DOHH2 (cell line): Measurements from ENCODE around the gene GALNT15.

Experiments used
- H3F3A ChIP-seq: fragments of 200-600 bp; sonication (generic), shearing (Covaris generic); 2 replicates; pipeline ENCODE4 v1.6.0; 2016; ENCODE audit warnings: antibody characterized with exemption, mild to moderate bottlenecking; ENCODE audit not compliant: control insufficient read depth, insufficient read depth
- H3K27ac ChIP-seq: fragments of 200-600 bp; sonication (generic); 2 replicates; pipeline ENCODE4 v1.5.1; 2014; ENCODE audit warnings: low read depth, mild to moderate bottlenecking, low read length, moderate library complexity
- H3K27me3 ChIP-seq: fragments of 200-600 bp; sonication (generic); 2 replicates; pipeline ENCODE4 v1.6.1; 2014; ENCODE audit warnings: mild to moderate bottlenecking, low read length, mixed read lengths; ENCODE audit not compliant: control insufficient read depth
- H3K36me3 ChIP-seq: fragments of 200-600 bp; sonication (generic); 2 replicates; pipeline ENCODE4 v1.6.1; 2014; ENCODE audit warnings: mild to moderate bottlenecking, low read length, moderate library complexity, mixed read lengths; ENCODE audit not compliant: control insufficient read depth
- H3K4me1 ChIP-seq: fragments of 200-600 bp; sonication (generic); 2 replicates; pipeline ENCODE4 v1.6.1; 2014; ENCODE audit warnings: mild to moderate bottlenecking, low read length, mixed read lengths; ENCODE audit not compliant: control insufficient read depth
- H3K4me2 ChIP-seq: fragments of 200-600 bp; sonication (generic); 2 replicates; pipeline ENCODE4 v1.6.0; 2014; ENCODE audit warnings: mild to moderate bottlenecking, low read length, moderate library complexity
- H3K4me3 ChIP-seq: fragments of 200-600 bp; sonication (generic); 2 replicates; pipeline ENCODE4 v1.5.1; 2014; ENCODE audit warnings: mild to moderate bottlenecking, low read length, mixed read lengths
- H3K79me2 ChIP-seq: fragments of 200-600 bp; sonication (generic); 2 replicates; pipeline ENCODE4 v1.6.1; 2014; ENCODE audit warnings: mild to moderate bottlenecking, low read length, mixed read lengths; ENCODE audit not compliant: control insufficient read depth
- H3K9me2 ChIP-seq: fragments of 200-600 bp; sonication (generic); replicated peaks from 2 replicates; pipeline ENCODE4 v1.6.1; 2014; ENCODE audit warnings: mild to moderate bottlenecking, low read length, mixed read lengths; ENCODE audit not compliant: control insufficient read depth
- H3K9me3 ChIP-seq: fragments of 200-600 bp; sonication (generic); 2 replicates; pipeline ENCODE4 v1.6.1; 2014; ENCODE audit warnings: antibody characterized with exemption, low read length, mixed read lengths; ENCODE audit not compliant: control insufficient read depth, insufficient read depth
- H4K20me1 ChIP-seq: fragments of 200-600 bp; sonication (generic); 2 replicates; pipeline ENCODE4 v1.6.0; 2014; ENCODE audit warnings: low read depth, mild to moderate bottlenecking, antibody characterized with exemption, low read length, moderate library complexity; ENCODE audit not compliant: control insufficient read depth, insufficient read depth
- EZH2phosphoT487 ChIP-seq: fragments of 200-600 bp; sonication (generic); IDR thresholded peaks from 2 replicates; pipeline ENCODE4 v1.6.1; 2017; ENCODE audit warnings: borderline replicate concordance, mild to moderate bottlenecking, antibody characterized with exemption, low read length, moderate library complexity, mixed read lengths
- TF ChIP-seq, protein P1 (sequence below): fragments of 200-600 bp; sonication (generic); IDR thresholded peaks from one replicate; pipeline ENCODE4 v1.5.1; 2014; ENCODE audit warnings: antibody characterized with exemption, mild to moderate bottlenecking, low read depth, low read length; ENCODE audit not compliant: poor library complexity, severe bottlenecking

The GALNT15 gene

DNA sequence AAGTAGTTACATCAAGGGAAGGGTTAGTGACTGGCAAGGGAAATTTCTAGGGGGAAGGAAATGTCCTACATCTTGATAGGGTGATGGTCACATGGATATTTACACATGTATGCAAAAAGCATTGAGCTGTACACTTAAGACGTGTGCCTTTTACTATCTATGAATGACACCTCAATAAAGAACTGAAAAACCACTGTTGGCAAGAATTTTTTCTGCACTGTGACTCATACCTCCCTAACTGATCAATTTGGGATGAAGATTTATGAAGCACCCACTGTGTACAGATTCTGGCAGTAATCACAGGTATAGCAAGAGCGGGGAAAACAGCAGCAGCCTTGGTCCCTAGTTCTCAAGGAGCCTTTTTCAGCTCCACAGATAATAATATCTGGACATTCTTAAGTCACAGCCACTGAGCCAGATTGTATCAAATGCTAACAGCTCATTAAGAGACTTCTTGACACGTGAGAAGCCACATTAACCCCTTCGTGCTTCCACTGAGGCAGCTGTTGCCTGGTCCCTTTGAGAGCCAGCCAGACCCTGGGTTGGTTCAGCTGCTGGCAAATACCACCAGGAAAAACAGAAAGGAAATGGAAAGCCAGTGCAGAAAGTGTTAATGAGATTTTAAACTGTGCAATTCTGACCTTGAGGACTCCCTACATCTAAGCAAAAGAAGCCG, 32.0 kb upstream of the GALNT15 start:
- Histone ChIP-seq H3K27ac (no peak overlapping the region), H3K9me2 (no peaks in the 10 kb centered on the region), H4K20me1 (no peaks in the 10 kb centered on the region), H3F3A (no peaks in the 10 kb centered on the region), H3K4me3 (no peak overlapping the region), H3K27me3 (no peaks in the 10 kb centered on the region), H3K4me1 (no peaks in the 10 kb centered on the region), H3K4me2 (no peak overlapping the region), H3K79me2 (no peaks in the 10 kb centered on the region), H3K9me3 (no peaks in the 10 kb centered on the region), H3K36me3 (no peaks in the 10 kb centered on the region)
- TF ChIP-seq, protein P1, sequence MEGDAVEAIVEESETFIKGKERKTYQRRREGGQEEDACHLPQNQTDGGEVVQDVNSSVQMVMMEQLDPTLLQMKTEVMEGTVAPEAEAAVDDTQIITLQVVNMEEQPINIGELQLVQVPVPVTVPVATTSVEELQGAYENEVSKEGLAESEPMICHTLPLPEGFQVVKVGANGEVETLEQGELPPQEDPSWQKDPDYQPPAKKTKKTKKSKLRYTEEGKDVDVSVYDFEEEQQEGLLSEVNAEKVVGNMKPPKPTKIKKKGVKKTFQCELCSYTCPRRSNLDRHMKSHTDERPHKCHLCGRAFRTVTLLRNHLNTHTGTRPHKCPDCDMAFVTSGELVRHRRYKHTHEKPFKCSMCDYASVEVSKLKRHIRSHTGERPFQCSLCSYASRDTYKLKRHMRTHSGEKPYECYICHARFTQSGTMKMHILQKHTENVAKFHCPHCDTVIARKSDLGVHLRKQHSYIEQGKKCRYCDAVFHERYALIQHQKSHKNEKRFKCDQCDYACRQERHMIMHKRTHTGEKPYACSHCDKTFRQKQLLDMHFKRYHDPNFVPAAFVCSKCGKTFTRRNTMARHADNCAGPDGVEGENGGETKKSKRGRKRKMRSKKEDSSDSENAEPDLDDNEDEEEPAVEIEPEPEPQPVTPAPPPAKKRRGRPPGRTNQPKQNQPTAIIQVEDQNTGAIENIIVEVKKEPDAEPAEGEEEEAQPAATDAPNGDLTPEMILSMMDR, result no peak
- TF ChIP-seq EZH2phosphoT487, result no peak

DNA sequence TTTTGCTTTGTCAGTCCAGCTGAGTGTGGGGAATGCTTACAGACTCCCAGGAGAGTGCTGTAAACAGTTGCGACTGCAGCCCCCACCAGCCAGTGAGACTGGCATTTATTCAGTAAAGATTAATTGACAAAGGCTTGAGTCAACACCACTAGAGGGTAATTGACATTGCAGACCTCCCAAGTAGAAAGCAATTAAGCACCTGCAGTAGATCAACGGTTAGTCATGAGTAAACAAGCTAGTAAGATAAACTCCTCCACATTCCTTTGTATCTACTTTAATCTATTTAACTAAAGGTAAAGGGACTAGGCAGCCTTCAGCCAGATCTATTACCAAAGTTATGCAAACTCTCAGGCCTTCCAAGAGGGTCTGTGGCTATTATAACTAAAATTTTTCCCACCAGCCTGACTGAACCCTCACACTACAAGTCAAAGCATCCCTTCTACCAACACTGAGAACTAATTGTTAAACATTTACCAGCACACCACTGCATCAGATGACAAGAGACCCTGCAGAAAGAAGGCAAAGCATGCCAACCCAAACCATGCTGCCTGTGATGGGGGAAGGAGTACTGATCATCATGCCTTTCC, 30.5 kb upstream of the GALNT15 start:
- H3K4me2 ChIP-seq, result no peak overlapping the region
- H3K27ac ChIP-seq, result no peak overlapping the region
- H3K9me2 ChIP-seq, result no peaks in the 10 kb centered on the region
- no peaks in the 10 kb centered on the region for H3K27me3 ChIP-seq
- H3K36me3 ChIP-seq, result no peaks in the 10 kb centered on the region
- no peak for TF ChIP-seq EZH2phosphoT487
- TF ChIP-seq, protein P1, result no peak
- no peaks in the 10 kb centered on the region for H3K4me1 ChIP-seq
- no peaks in the 10 kb centered on the region for H3F3A ChIP-seq
- no peak overlapping the region for H3K4me3 ChIP-seq
- no peaks in the 10 kb centered on the region for H3K9me3 ChIP-seq
- H4K20me1 ChIP-seq, result no peaks in the 10 kb centered on the region
- H3K79me2 ChIP-seq, result no peaks in the 10 kb centered on the region

DNA sequence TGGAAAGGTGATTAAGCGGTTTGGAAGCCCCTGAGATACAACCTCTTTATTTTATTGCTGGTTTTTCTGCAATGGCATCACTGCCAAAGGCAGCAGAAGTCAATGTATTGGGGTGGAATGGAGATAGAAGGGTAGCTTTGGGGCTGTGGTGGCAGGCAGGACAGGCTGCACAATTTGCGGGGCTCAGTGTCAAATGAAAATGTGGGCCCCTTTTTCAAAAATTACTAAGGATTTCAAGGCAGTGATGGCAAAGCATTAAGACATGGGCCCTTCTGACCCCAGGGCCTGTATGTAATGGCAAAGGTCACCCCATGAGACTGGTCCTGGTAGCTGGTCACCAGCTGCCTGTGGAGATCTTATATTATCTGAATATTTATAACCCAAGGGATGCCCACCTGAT, 29.3 kb upstream of the GALNT15 start:
- Histone ChIP-seq H3K9me2 (no peaks in the 10 kb centered on the region), H3K27ac (no peak overlapping the region), H3K27me3 (no peaks in the 10 kb centered on the region), H3K4me3 (no peak overlapping the region), H3K9me3 (no peaks in the 10 kb centered on the region), H3F3A (no peaks in the 10 kb centered on the region), H4K20me1 (no peaks in the 10 kb centered on the region), H3K4me2 (no peak overlapping the region), H3K79me2 (no peaks in the 10 kb centered on the region), H3K4me1 (no peaks in the 10 kb centered on the region), H3K36me3 (no peaks in the 10 kb centered on the region)
- TF ChIP-seq EZH2phosphoT487, result no peak
- TF ChIP-seq, protein P1, result no peak
